Midbrain (tissue), 1 donor: ENCODE data around the gene TSPAN3.

Source experiments
- DNase-seq: peaks from one replicate; lab custom pipeline; 2025; lab: John Stamatoyannopoulos, UW

TSPAN3 gene

DNA sequence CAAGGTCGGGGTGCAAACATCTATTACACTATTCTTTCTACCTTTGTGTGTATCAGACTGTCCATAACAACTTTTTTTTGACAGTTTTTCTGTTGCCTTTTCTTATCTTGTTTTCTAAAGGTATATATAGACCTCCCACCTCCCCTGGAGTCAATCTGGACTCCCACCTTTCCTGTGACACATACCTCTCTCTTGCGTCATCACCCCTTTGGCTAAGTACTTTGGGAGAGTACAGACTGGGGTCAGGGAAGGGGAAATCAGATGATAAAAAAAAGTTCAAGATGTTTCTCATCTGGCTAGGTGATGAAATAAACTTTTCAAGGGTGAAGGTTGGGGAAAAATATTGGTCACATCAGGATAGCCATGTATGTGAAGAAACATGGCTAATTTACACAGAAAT, 17.2 kb downstream of the TSPAN3 start:
- DNase-seq: no peak

DNA sequence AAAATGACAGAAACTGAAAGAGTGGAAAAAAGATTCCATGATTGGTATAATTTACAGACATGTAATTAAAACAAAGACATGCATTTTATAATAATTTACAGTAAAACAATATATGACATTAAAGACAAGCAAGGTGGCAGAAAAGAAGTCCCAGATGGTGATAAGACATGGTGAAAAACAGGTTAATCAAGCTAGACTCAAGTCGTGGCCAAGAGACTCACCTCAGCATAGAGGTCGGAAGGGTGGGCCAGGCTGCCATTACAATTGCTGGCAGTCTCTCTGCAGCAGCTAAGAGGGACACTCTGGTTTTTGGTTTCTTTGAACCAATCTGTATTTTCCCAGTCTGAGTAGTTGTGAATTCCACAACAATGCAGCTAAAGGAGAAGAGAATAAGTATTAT, 18.4 kb downstream of the TSPAN3 start:
- DNase-seq: no peak

DNA sequence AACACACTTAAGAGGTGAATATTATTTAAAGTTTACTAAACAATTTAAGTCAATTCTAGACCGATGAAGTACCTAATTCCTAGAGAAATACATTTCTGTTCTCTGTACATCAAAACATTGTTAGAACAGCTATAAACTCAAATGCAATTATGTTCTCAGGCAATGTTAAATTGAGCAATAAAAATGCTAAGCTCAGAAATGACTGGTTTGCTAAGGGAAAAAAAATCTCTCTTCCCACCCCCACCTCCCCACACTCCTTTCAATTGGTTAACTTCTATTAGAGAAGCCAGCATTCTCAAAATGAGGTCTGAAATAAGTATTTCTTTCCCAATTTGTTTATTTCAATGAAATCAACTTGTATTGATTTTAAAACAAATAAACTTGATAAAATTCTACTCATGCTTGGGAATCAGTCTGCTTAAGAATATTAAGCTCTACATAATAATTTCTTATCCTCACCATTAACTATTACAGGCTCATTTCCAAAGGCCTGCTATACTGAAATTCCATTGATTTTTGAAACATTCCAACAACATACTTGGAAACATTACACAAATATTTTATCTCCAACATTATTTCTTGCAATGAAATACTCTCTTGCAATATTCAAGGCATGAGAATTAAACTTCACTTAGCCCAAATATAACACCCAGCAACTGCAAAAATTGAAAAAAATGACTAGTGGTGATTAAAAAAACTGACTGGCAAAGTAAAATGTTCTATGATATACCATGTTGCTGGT, 22.6 kb downstream of the TSPAN3 start:
- DNase-seq: no peak

DNA sequence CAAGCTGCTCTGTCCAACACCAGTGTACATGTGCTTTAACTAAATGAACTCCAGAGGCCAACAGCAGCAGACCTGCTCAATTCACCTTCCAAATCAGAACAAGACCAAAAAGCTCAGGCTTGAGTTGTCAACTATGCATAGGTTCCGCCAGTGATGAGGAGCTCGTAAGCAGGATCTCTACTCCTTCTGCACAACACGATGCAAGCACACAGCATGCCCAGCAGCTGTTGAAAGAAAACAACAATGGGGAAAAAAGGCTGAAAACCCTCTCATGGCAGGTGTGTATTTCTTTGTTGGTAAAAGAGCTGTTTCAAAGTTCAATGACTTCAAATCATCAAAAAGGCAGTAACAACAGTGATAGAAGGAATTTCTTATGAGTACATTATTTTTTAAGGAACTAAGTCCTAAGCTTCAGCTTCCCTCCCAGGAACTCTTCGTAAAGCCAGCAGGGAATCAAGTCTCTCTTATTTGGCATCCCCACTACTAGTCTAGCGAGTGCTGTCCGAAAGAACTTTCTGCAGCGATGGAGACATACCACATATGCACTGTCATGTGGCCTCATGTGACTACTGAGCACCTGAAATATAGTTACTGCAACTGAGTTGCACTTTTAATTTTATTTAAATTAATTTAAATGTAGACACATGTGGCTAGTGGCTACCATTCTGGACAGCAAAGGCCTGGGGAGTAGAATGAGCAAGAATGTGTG, 24.1 kb downstream of the TSPAN3 start:
- DNase-seq: no peak

DNA sequence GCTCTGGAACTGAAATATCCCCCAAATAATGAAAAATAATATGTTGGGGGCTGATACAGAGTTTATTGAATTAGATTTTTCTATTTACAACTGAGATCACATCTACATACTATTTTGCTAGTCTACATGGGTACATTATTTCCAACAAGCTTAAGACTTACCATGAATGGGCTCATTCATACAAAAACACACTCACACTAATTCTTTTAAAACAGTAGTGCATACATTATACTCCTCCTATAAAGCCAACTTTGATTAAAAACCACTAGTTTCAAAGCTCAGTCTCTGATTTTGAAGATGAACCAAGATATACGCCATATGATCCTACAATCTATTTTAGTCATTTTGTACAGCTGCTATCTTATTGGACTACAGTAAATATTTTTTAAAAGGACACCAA, 24.9 kb downstream of the TSPAN3 start:
- DNase-seq: no peak

DNA sequence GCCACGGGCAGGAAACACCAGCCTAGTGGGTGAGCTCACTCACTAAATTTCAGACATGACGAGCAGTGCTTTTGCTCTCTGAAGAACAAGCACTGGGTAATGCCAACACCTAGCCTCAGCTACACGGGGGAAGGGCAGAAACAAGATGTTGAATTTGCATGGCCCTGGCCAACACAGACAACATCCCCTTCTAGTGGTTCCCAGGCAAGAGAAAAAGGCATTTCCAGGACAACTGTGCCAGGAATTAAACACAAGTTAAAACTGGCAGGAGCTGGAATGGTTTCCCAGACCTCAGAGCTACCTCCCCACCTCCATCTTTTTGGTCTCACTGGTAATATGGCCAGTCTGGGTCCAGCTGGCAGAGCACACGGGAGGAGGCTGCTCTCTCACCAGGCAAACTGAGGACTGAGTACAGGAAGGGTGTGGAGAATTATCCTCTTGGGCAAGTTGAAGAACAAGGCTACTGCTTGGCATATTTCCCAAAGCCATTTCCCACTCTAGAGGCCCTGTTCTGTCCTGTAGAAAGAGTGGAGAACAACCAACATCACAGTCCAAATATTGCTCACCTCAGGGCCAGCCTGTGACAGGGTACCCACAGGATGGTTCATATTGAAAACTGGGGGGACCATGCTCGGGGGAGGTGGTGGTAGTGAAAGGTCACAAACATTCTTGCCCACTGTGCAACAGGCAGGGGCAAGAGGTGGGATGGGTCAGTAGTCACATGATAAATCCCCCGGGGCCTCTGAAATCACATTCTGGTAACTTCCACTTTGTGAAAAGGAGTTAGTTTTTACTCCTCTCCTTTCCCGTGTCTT, 26.5 kb downstream of the TSPAN3 start:
- peak; percentile 60 for DNase-seq

DNA sequence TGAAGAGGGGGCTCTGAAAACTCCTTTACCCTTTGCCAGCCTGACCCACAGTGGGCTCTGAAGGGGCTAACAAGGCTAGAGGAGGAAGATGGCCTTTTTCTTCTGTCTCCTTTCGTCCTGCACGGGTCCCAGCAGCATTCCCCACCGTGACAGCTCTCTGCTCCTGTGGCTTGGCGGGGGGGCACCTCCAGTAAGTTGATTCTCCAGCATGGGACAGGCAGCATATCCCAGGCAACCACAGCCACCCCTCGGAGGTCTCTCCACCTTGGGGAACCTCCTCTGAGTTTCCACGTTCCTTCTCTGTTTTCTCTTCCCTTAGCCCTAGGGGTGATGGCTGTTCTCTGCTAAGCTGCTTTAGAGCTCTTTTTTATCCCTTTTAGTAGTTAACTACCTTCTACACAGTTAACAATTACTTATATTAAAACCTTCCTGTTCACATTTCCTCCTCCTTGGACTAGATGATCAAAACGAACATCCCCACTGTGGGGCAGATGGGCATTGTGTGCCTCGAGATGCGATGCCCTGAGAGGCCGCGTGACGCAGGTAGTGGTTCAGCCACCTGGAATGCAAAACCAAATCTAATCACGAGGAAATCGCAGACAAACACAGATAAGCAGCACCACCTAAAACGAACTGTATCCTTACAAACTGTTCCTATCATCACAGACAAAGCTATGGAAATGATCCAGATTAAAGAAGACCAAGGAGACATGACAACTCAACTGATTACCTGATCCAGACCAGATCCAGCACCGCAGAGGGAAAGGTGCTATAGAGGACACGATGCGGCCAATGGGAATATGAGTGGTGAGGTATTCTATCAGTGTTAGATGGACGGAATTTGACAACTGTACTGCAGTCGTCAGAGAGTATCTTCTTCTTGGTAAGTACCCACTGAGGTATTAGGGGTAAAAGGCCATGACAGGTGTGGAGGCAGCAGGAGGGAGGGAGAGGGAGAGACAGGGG, 27.7 kb downstream of the TSPAN3 start:
- no peak for DNase-seq

DNA sequence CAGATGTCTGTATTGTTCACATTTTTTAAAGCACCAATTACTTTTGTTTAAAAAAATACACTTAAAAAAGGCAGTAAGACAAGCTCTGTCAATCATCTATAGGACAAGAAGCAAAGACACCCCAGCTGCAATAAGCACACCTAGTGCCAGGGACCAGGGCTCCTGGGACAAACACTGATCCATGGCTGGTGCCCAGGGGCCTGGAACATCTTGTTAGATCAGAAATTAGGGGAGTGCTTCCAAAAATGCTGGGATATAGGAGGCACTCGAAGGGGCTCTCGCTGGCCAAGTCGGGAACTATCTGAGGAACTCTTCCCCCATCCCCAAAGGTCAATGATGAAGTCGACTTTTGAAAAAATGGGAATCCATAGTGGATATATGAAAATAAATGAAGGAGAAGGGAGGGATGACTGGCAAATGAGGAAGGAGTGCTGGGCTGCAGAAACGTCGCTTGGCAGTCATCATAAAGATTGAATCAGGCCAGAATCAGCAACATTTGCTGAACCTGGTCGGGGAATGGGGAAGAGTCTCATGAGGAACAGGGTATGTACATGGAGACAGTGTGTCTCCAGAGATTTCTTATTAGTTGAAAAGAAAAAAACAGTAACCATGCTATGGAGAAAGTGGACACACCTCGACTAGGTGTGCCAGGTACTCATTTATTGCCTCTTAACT, 28.5 kb downstream of the TSPAN3 start:
- DNase-seq: no peak

DNA sequence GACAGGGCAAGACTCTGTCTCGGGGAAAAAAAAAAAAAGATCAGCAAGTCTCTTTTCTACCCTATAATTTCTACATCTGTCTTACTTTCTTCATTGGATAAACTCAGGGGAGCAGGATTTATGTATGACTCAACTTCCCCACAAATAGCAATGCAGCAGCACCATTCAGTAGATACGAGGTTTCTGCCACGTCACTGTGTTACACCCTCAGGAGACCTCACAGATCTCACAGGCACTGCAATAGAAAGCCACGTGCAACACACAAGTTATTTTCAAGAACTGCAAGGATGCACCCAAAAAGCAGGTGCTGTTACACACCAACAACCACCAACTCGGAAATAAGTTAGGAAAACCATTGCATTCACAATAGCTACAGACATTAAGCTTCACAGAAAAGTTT, 30.2 kb downstream of the TSPAN3 start:
- no peak for DNase-seq

DNA sequence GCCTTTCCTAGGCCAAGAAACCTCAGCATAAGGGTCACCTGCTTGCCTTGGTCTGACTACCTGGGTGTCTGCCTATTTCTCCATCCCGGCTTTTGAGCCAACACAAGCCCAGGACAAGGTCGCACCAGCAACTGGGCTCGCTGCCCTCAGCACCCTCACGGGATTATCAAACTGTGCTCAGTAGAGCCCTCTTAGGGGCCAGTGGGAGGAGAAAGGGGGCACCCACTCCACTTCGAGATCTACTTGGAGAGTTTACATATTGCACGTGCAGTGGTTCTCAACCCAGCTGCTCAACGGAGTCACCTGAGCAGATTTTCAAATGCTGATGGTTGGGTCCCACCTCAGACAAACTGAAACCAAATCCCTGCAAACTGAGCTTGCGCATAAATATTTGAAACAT, 31.1 kb downstream of the TSPAN3 start:
- no peak for DNase-seq

DNA sequence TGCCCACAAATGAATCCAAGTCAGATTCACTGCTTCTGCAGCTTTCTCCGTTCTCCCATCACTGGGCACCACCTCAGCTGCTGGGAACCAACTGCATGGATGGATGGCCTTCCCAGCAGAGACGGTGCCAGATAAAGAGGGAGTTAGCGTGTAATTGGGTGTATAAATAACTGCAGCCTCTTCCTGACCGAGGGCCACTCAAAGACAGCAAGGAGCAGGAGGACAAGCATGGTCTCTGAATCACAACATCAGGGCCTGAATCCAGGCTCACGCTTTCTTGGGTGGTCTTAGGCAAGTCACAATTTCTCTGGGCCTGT, 31.7 kb downstream of the TSPAN3 start:
- DNase-seq: no peak

DNA sequence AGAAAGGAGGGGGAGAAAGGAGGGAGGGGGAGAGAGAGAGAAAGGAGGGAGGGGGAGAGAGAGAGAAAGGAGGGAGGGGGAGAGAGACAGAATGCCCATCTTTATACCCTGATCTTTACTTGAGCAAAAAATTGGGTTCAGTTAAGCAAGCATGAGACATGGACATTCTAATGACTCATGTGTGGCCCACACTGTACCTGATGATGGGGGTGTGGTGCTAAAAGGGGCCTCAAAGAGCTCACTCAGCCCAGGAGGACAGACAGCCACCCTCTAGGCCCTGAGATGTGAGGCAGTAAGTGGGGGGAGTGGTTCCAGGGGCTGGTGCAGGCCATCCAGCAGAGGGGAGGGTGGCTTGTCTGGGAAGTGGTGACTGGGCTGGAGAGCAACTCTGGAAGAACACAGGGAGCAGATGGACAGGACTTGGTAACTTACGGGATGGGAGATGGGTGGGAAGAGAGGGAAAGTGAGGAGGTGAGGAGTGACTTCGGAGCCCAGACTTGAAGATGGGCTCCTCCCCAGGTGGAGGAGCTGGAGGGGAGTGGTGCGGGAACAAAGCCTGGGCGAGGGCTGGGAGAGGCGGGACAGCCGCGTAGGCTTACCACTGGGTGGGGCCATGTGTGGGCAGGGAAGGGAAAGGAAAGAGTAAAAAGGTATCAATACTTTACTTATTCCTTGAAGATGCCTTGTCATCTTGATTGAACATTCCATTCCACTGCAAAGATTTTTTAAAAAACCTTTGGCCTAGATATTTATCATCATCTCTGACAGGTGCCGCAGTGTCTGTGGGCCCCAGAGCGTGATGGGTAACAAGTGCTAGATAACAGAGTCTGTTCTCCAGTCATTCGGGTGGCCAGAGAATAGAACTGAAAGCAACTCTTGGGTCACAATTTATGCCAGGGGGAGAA, 32.3 kb downstream of the TSPAN3 start:
- no peak for DNase-seq

DNA sequence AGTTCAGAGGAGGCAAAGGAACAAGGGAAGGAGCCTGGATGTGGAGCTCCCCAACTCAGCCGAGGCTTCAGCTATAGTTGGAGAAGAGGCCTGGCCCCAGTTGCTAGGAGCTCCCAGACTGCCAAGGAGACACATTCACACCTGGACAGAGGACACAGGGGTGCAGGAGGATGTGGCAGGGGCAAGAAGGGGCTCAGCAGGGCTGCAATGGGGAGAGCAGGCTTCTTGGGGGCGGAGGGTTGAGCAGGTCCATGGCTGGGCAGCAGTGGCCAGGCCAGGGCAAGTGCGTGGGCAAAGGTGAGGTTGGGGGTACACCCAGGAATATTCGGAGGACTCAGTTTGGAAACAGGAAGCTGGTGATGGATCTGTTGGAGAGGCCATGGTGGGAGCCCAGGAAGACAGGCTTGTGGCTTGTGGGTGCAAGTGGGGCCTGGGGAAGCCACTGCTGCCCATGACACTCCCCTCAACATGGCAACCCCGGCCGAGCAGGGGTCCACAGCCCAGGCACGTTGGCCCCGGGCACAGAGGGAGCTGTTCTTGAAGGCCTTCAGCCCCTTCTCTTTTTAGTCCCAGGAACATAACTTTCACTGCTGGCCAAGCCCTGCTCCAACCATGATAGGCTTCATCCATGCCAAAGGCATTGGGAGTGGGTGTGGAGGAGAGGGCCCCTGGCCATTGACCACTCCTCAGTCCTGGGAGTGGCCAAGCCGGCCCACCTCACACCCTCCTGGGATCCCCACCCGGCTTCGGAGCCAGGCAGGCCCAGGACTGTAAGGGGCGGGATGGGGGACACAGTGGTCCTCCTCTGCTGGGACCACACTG, 33.3 kb downstream of the TSPAN3 start:
- no peak for DNase-seq

DNA sequence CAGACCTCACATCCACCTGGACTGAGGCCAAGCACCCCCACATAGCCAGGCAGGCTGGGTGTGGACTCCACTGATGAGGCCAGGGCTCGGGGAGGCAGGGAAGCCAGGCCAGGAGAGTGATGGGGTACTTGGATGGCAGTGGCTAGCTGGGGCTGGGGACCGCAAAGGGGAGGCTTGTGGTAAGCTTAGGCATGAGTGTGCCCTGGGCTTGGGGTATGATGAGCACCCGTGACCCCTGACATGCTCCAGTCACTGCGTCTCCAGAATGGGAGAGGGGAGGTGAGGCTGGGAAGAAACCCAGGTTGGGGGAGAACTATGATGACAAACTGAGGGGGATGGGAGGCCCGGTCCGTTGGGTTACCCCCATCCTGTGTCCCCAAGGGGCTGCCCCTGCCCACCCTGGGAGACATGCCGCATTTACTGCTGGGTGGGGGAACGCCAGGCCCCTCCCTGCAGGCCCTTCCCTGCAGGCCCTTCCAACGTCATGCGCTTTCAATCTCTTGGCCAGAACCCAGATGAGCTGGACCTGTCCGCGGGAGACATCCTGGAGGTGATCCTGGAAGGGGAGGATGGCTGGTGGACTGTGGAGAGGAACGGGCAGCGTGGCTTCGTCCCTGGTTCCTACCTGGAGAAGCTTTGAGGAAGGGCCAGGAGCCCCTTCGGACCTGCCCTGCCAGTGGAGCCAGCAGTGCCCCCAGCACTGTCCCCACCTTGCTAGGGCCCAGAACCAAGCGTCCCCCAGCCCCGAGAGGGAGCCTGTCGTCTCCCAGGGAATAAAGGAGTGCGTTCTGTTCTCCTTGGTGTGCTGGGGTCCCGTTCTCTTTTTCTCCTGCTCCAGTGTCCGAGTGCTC, 34.1 kb downstream of the TSPAN3 start:
- DNase-seq: no peak

DNA sequence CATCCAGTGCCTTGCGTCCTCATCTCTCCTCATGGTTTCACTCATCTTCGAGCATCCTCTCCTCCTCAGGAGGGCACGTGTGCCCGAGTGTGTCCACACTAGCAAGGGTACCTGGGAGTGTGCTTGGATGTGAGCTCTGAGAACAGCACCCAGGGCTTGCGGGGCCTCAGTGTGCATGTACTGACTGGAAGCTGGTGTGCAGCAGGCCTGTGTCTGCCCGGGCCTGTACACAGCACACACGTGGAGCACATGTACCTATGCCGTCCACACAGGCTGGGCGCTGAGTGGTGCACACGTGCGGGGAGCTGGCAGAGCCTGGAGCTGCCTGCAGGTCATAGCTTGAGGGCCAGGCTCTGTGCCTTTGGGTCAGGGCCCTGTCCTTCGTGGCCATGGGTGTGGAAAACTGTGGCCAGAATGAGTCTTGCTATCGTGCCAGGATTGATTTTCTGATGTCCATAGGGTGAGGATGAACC, 34.9 kb downstream of the TSPAN3 start:
- no peak for DNase-seq

DNA sequence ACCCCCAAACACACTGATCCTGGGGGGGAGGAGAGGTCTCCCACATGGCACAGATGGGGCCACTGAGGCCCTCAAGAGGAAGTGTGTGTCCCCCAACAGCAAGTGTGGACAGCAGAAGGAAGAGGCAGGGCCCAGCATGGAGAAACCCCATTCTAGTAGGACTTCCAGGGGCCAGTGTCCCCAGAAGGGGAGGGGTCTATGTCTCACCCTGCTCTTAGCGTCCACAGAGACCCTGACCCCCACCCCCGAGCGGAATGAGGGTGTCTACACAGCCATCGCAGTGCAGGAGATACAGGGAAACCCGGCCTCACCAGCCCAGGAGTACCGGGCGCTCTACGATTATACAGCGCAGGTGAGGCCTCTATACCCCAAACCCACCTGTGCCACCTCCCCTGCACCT, 35.3 kb downstream of the TSPAN3 start:
- no peak for DNase-seq

DNA sequence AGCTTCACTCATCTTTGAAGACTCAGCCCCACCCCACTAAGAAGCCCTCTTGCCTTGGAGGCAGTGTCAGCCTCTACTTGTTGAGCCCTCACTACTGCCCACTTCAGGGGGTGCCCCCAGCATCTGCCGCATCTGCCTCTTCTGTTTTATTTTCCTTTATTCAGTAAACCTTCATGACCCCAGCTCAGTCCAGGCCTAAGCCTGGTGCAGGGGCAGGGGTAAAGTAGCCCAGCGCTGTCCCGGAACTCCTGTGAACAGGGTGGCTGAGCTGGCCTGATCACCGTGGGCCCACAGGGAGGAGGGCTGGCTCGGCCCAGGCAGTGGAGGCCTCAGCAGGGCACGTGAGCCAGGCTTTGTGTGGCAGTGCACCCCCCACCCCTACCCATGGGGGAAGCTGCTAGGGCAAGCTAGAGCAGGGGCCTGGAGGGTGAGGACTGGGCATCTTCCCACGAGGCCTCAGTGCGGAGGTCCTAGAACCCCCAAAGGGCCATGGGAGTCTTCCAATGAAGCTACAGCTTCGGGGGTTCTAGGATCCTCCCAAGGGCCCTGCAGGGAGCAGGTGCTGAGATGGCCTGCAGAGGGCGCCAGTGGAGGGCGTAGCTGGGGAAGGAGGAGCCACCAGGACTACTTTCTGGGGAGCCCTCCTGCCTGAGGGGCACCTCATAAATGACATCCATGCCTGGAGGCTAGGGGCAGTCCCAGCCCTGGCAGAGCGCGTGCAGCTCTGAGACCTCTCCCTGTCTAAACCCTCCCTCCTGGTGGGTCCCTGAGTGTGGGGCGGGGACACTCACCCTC, 36.0 kb downstream of the TSPAN3 start:
- peak; percentile 45 for DNase-seq
